Amniotic stem cell (primary cell): ENCODE results near the gene RBM4.
A peak's percentile ranks its signal among the peaks of the same experiment; 100 is the strongest.

Experiments used
- DNase-seq: peaks from one replicate; lab custom pipeline; 2025; lab: John Stamatoyannopoulos, UW

Gene RBM4

DNA sequence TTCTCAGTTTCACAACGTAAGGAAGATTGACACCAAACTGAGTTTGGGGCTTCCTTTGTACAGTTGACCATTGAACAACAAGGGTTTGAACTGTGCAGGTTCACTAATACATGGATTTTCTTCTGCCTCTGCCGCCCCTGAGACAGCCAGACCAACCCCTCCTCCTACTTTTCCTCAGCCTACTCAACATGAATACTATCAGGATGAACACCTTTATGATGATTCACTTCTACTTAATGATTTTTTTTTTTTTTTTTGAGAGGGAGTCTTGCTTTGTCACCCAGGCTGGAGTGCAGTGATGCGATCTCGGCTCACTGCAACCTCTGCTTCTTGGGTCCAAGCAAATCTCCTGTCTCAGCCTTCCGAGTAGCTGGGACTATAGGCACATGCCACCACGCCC, 14.6 kb downstream of the RBM4 start:
- DNase-seq: no peak

DNA sequence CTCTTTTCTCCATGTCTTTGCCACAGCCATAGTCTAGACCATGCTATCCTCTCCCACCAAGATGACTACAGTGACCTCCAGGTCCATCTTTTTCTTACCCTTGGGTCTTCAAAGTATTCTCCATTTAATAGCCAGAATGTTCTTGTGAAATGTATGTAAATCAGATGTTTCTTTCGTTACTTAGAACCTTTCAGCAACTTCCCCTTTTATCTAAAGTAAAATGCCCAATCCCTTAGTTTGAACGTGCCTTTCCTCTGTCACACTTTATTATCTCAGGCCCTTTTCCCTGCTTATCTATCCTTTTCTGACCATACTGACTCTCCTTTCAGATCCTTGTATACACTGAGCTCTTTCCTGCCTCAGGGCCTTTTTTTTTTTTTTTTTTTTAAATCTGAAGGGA, 21.3 kb downstream of the RBM4 start:
- no peak for DNase-seq

DNA sequence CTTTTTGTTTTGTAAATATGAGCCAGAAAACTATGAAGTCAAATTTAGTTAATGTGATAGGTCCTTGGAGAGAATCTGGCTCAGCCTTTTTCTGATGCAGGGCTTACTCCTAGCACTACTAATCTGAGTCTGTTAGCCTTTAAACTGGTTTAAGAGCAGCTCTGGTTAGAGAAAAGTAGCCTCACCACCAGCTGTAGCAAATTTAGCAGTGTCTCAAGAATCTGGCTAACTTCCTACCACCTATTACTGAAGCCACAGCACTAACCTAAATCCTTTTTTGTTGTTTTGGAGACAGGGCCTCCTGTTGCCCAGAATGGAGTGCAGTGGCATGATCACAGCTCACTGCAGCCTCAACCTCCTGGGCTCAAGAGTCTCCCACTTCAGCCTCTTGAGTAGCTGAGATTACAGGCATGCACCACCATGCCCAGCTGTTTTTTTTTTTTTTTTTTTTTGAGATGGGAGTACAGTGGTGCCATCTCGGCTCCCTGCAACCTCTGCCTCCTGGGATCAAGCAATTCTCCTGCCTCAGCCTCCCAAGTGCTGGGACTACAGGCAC, 25.3 kb downstream of the RBM4 start:
- no peak for DNase-seq

DNA sequence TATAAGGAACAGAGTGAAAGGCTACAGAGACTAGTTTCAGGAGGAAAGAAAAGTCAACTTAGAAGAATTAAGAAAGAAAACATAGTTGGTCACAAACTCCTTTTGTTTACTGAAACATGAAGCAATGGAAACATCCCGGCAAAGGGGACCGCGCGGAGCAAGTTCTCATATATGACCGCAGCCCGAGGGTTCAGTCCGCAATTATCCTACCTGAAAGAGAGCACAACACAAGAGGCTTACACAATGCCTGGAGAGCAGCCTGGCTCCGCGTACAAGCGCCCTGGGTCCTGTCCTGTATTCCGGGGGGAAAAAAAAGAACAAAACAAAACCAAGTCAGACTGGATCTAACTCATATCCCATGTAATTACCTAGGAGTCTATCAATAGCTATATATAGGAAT, 26.9 kb downstream of the RBM4 start:
- no peak for DNase-seq

DNA sequence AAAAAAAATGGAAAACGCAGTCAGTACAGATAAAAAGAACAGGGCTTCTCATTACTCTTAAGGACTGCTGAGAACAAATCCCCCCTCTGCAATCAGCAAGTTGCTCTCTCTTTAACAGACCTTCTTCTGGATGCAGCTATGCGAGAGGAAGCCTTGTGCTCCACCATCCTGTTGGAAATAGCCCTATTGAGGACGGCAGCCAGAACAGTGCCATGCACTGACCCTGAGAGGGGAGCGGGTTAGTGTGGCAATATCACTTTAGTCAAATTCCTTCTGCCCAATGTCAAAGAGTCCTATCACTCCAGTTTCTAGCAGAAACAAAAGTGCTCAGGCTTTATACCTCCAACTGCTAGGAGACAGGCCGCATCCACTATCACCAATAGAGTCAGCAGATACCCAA, 32.3 kb downstream of the RBM4 start:
- no peak for DNase-seq

DNA sequence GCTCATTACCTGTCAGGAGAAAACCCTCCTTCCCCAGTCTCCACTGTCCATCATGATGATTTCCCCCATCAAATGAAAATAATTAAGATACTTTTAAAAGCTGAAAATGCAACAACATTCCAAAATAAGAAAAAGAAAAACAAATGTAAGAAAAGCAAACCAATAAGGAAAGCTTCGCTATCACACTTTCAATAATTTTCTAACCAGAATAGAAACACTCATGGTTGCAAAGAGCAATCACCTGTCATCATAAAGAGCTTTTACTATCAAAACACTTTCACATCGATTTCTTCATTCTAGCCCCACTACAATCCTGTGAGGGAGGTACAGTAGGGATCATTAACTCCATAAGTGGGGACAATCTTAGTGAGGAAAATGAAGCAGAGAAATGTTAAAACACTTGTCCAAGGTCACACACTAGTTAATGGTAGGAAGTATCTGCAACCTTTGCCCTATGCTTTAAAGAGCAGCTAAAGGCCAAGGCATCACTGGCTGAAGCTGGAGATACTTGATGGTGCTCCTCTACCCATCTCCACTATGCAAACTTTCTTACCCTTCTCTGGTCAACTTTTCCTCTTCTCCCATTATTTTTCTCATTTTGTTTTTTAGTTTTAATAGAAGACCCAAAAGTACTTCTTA, 36.6 kb downstream of the RBM4 start:
- DNase-seq: no peak

DNA sequence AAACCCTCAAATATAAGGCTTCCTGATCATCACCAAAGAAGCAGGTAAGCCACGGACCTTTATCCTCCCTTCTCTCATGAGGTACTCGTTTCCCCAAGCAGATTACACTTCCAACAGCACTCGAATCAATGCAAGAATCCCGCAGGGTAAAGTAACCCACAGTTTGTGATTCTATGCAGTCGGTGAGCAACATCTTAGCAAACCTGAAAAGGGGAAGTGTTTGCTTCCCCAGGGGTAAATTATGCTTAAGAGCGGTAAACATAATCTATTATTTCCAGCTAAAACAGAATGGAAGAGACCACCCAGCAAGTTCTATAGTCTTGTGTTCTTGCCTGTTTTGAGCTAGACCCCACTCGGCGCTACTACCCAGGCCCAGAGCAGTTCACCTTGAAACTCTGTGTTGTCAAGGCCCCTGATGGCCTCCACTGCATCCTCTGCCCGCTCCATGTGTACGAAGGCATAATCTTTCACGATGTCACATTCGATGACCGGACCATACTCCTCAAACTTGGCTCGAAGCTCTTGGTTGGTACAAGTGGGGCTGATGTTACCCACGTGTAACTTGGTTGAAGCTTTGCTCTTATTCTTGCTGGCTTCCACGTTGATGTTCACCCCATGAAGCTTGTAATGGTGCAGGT, 37.9 kb downstream of the RBM4 start:
- no peak for DNase-seq

DNA sequence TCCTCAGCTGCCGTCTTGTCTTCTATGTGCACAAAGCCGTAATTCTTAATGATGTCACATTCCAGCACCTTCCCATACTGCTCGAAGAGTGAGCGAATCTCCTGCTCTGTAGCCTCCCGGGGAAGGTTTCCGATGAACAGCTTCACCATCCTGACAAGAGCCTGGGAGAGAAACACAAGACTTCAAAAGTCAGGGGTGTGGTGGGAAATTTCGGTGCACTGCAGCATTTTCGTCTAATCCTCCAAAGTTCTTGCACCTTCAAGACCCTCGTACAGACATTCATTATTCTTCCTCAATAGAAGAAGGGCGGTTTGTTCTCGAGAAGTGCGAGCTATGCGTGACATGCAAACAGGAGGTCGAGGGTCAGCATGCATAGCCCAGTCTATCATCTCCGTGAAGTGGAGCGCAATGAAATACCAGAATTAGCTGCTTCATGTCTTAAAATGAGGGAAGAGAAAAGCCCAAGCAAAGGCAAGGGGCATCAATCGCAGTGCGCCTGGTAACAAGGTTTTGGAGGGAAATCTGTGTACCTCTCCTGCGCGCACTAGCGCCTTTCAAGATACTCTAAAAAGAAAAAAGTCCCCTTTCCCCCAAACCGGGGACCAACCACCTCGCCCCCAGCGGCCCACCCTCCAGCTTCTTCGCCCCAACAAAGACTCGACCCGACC, 38.6 kb downstream of the RBM4 start:
- DNase-seq: no peak

DNA sequence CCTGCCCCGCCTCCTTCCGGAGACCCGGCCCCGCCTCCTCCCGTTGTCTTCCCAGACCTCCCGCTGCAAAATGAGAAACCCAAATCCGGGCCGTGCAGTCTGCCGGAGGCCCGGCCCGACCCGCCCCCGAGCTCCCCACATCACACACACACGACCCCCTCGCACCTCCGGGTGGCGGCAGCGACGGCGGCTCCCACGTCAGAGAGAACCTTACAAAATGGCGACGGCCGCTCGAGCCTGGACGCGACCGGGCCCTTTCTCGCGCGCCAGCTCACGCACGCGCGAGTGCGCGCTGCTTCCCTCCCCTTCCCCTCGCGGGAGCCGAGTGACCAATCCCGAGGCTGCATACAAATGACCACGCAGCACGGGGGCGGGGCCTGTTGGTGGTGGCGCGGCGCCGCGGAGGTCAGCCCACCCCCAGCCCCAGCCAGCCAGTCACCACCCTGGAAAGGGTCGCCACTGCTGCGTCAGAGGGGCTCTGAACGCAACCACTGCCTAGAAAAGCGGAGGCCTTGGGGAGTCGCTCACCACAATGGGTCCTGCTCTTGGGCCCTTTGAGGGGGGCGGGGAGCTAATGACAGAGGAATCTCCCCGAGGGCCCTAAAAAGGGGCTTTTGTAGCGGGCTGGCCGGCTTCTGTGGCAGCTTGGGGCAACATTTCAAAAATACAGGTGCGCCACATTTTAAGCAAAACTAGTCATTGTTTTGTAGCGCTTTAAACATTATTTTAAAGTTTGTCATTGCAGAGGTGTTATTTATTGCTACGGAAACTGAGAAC, 39.3 kb downstream of the RBM4 start, which contains the start of gene RBM4B:
Gene RBM4B (minus strand): TSS at position 289 of the 777 bp plus-strand sequence. CDS start 808 bp downstream, outside the sequence.
- DNase-seq: peak; percentile 95

DNA sequence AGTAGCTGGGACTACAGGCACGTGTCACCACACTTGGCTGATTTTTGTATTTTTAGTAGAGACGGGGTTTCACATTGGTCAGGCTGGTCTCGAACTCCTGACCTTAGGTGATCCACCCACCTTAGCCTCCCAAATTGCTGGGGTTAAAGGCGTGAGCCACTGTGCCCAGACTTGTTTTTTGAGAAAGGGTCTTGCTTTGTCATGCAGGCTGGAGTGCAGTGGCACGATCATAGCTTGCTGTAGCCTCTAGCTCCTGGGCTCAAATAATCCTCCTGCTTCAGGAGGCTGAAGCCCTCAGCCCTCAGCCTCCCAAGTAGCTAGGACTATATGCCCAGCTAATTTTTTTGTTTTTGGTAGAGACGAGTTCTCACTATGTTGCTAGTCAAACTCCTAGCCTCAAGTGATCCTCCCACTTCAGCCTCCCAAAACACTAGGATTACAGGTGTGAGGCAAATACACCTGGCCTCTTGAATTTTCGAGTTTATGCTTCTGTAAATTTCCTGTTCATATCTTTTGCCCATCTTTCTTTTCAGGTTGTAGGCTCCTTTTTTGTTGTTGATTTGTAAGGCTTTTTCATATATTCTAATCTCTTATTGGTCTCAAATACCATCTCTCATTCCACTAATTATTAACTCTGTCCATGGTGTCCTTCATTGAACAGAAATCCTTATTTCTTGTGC, 42.6 kb downstream of the RBM4 start:
- DNase-seq: no peak

DNA sequence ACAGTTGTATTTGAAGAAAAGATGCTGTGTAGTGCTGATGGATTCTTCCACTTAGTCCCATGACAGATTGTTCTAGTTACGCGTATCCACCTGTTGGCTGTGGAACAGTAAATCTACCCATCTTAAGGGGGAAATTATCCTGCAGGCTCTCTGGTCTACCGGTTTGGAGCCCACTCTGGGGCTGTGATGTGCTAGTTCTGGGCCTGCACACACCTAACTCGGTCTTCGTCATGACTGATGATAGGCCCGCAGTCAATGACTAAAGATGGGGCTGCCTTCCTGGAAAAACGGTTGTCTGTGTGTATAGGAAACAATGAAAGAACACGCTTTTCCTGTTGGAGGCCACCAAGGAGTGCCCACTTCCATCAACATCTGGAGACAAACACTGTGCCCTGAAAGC, 45.4 kb downstream of the RBM4 start:
- DNase-seq: no peak

DNA sequence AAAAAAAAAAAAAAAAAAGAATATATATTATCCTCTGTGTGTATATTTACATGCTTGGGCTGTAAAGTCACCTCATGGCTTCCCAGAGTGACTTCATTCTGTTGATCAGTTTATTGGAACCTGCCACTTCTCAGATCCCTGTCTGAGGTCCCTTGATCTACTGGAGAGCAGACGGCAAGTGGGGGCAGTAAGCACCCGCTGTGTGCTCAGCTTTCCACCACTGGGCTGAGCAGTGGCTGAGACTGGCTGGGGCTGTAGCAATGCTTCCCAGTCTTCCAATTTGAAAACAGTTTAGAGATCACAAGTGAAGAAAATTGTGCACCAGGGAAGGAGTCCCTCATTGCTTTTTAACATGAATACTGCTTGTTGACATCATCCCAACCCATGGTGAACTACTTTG, 46.1 kb downstream of the RBM4 start:
- no peak for DNase-seq

DNA sequence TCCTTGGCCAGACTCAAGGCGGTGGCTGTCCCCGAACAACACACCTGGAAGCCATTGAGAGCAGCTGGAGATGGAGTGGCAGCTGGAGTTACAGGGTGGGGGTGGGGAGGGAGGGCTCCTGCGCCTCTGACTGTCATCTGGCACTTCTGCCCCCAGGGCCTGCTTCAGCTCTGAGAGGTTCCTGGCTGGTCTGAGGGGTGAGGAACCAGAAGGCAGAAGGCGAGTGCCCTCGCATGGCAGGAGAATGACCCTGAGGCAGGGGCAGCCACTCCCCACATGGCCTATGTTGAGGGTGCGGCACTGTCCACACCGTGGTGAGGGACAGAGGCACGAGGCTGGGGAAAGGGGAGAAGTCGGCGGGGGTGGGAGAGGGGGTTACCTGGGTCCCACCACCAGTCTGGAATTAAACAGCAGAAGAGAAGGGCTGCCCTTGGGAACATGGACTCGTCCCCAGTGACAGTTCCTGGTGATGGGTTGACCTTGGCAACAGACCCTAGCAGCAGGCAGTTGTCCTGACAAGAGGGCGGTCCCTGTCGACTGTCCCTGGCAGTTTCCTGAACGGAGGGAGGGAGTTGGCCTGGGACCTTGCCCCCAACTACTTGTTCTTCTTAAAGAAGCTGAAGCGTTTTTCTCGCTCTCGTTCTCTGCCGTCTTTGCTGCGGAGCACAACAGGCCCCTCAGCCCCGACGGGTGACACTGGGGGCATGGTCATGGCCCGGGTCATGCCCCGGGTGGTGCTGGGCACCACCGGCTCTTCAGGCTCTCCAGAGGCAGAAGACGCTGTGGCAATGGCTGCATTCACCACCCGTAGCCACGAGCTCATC, 47.0 kb downstream of the RBM4 start:
- DNase-seq: no peak

DNA sequence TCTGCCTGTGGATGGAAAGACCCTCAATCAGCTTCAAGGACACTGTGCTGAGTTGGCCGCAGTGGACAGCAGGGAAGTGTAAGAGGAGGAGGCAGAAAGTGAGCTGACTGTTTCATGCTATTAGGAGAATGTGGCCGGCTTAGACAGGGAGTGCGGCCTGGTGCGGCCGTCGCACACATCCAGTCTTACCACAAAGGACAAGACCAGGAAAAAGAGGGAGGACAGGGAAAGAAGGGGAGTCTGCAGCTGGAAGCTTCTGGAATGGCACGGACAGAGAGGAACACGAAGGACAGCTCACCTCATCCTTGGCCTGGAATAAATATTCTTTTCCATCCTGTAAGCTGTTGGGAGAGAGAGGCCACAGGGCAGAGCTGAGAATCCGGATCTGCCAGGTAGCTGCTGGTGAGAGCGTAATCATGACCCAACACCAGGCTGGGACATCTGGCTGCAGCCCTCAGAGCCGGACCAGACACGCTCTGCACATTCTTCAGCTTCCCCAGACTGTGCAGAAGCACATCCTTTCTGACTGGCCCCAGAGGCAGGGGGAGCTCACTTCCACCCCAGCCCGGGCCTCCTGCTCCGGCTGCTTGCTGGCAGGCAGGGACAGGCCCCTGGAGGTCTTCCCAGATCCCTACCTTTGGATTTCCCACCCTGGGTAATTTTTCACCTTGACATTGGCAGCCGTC, 47.7 kb downstream of the RBM4 start:
- no peak for DNase-seq

DNA sequence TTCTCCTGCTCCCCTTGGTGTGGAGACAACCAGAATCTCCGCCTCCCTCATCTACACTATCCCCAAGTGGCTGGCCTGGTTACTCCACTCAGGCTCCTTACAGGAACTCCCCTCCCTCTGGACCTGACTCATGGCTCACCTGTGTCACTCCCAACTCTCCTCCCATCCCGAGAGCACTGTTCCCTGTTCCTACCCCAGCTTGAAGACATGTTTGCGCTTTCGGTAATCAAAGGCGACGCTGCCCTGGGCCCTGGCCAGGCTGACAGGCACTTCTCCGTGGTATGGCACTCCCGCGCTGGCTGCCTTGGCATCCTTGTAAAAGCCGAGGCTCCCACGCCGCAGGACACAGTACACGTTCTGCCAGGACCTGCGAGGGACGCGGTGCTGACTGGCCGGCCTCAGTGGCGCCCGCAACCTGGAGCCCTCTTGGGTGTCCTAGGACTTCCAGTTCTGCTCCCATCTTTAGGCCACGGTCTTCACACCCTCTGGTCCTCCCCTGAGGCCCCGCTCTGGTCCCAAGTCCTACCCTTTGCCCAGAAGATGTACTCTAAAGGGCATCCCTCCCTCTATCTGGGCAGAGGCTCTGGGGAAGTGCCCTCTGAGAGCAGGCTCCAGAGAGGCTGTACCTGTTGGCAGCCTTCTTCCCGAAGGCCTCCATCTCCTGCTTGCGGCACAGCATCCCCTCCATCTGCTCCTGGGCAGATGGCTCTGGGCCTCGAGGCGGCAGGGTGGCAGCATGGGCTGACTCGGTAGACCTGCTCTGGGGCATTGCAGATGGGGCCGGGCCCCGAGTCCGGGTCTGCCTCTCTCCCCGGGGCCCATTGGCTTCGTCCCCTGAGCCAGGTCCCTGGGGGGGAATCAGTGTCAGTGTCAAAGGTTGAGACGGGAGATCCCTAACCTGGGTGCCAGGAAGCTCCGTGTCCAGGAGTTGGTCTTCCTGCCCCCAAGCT, 48.6 kb downstream of the RBM4 start:
- DNase-seq: no peak

DNA sequence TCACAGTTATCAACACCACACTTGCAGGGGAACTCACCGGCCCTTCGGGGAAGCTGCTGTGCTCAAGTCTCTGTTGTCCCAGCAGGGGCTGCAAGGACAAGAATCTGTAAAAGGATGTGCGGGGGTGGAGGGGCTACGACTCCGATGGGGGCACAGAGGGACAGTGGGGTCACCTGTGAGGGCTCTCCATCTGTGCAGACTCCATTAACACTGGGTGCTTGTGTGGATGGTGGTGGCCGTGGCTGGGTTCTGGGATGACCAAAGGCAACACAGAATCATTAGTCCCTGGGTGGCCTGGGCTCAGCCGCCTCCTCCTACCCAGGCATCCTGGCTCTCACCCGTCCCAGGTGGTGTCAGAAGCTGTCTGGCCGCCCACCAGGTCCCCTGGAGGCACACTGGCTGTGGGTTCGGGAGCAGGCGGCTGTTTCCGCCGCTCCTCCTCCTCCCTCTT, 49.4 kb downstream of the RBM4 start:
- DNase-seq: no peak

DNA sequence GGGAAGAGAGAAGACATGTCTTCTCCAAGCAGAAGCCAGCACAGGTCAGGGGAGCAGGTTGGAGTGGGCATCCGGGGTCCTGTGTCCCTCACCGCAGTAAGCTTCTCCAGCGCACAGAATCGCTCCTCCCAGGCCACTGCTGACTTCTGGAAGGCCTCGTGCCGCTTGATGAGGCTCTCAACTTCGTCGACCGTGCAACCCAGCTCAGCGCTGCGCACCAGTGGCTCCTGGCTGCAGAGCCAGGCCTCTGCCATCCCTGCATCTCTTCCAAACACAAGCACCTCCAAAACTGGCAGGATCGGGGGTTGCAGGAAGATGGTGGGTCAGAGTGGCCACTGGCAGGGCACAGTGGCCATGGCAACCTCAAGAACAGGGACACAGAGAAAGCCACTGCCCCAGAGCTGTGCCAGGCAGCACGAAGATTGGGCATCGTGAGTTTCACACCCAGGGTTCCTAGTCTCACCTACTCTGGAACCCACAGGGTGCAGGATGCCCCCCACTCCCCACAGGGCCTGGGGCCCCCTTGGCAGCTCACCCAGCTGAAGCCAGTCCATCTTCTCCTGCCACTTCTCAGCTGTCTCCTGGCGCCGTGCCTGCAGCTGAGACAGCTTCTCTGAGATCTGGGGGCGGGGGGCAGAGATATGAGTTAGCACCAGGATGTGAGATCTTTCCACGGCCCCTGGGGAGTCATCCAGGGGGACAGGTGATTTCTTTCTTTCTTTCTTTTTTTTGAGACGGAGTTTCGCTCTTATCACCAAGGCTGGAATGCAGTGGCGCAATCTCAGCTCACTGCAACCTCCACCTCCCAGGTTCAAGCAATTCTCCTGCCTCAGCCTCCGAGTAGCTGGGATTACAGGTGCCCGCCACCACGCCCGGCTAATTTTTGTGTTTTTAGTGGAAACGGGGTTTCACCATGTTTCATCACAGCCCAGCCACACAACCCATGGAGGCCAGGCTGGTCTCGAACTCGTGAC, 50.3 kb downstream of the RBM4 start:
- DNase-seq: no peak
